DMS53 treated with DMSO at 0.1 percent for 48 hours (cell line): Measurements from ENCODE around the gene GBE1.

Experiments used
- DNase-seq: peaks from one replicate; lab custom pipeline; 2025; ENCODE audit not compliant: unreplicated experiment; lab: John Stamatoyannopoulos, UW

GBE1 gene

GRCh38 chr3:81476692-81477091, 284.8 kb downstream of the GBE1 start:
- no peak for DNase-seq

DNA sequence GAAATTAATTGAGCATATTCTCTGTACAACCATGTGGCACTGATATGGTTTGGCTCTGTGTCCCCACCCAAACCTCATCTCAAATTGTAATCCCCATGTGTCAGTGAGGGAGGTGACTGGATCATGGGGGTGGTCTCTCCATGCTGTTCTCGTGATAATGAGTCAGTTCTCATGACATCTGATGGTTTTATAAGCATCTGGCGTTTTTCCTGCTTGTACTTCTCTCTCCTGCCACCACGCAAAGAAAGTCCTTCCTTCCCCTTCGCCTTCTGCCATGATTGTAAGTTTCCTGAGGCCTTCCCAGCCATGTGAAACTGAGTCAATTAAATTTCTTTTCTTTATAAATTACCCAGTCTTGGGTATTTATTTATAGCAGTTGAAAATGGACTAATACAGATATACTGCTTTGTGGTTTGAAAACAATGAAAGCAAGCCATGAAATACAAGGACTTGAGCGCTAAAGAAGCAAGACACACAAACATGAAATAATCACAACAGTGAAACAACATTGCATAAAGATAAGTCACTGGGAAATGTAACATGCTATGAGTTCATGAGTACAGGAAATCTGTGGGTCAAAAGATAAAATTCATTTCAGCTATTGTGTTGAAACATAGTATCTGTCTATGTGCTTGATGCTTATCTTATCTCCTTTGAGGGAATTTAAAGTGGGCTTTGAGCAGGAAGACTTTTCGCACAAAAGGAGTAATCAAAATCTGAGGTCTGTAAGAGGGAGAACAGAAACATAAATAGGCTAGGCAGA, 288.7 kb downstream of the GBE1 start:
- DNase-seq: no peak

GRCh38 chr3:81470524-81471278, 290.7 kb downstream of the GBE1 start:
- no peak for DNase-seq

- DNase-seq: no peak
Measured at GRCh38 chr3:81468391-81468790, 293.1 kb downstream of the GBE1 start.

DNA sequence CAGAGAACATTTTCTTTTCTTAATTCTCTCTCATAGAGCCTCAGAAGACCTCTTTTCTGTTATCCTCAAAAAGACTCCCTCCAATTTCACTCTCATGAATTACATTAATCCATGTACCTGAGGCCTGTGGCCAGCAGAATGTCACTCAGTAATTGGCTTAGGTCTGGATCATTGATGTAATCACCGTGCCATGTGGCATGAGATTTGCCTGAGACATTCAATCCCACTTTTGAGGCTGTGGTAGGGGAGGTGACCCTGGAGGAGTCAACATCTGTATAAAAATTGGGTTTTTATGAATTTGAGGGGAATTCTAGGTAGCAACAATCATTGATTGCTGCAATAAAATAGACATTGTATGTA, 295.3 kb downstream of the GBE1 start:
- DNase-seq: no peak

- no peak for DNase-seq
Measured at GRCh38 chr3:81465510-81466200, 295.8 kb downstream of the GBE1 start.

- no peak for DNase-seq
Measured at GRCh38 chr3:81463781-81464180, 297.7 kb downstream of the GBE1 start.

DNA sequence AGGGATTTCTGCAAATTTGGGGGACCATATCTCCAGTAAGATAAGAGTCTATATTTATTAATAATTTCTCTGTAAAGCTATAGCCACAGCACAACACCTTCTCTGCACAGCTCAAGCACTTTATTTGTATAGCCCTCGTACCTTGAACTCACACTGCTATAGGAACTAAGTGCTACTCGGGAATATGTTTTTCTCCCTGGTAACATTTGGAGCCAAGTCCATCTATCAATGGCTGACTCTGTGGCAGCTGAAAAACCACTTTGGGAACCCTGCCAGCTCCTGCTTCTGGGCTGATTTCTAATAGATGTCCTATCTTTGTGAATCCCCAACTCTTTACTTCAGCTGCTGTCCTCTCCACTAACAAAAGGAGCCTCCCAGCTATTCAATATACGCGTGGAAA, 298.5 kb downstream of the GBE1 start:
- DNase-seq: no peak

GRCh38 chr3:81459733-81460132, 301.7 kb downstream of the GBE1 start:
- DNase-seq: no peak

DNA sequence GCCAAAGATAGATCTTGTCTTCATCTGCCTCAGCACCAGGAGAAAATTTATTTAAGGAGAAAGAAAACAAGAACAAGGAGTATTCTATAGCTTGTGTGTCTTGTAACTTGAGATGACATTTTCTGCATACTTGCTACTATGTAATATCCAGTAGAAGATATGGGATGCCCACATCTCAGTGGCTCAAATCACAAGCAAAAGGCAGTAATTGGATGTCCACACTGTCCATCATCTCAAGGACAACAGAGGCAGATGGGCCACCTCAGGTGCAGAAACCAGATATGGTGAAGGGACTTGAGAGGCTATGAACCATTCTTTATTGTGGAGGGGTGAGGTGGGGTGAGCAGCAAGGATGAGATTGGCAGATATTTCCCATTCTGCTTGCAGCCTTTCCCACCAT, 309.0 kb downstream of the GBE1 start:
- no peak for DNase-seq

GRCh38 chr3:81451611-81452010, 309.8 kb downstream of the GBE1 start:
- DNase-seq: no peak

DNA sequence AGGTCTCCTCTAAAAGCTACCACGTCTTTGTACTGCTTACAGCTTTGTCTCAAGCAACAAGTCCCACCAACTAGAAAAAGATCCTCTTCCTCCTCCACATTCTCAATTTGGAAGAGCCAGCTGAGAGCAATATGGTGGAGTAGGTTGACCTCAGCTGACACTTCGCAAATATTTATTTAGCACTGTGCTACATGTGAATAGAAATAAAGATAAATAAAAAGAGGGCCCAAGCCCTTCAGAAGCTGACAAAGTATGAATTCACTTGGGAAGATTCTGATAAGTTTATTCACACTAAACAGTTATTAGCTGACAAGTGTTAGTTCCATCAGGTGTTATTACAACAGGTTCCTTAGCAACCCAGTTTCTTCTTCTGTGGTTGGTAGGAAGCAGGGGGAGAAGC, 310.3 kb downstream of the GBE1 start:
- no peak for DNase-seq

GRCh38 chr3:81446806-81447205, 314.6 kb downstream of the GBE1 start:
- no peak for DNase-seq

DNA sequence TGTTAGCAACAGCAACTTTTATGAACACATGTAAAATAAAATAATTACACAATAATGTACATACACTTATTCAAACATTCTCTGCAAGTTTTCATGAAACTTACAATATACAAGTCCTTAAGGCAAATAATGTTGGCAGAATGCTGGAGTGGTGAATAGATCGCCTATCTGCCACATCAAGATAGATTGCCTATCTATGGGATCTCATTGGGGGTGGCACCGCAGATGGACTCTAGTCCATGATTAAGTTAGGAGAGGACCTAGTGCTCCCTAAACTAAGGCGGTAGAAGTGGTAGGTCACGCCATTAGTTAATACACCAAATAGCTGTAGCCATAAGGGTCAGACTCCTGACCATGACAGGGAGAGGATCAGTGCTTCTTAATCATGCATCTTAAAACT, 315.7 kb downstream of the GBE1 start:
- no peak for DNase-seq

- DNase-seq: no peak
Measured at GRCh38 chr3:81444817-81445460, 316.5 kb downstream of the GBE1 start.

GRCh38 chr3:81443958-81444357, 317.5 kb downstream of the GBE1 start:
- no peak for DNase-seq

DNA sequence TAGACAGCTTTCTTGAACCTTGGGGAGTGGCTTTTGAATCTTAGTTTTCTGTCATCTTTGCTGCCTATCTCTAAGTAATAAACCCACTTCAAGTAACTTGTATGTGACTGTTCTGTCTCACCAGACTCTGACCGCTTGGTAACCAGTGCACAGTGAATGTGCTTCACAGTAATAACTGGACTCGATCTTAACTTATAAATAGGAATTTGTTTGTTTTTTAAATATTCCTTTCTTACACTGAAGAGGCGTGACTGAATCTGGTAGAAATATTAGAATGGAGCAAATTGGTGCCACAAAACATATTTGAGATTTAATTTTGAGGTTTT, 318.0 kb downstream of the GBE1 start:
- DNase-seq: no peak

GRCh38 chr3:81442758-81443456, 318.5 kb downstream of the GBE1 start:
- DNase-seq: no peak

- DNase-seq: no peak
Measured at GRCh38 chr3:81440661-81441060, 320.8 kb downstream of the GBE1 start.
